NCI-H345 treated with DMSO at 0.1 percent for 48 hours (cell line): ENCODE results near the gene IL4I1.
"Not testable (repeated sequence)": the region's sequence is repeated elsewhere in the genome, so short reads cannot be mapped to it uniquely, and the experiment has no call there.

Experiments used
- DNase-seq: peaks from one replicate; lab custom pipeline; 2025; ENCODE audit not compliant: unreplicated experiment; lab: John Stamatoyannopoulos, UW

Gene IL4I1

GRCh38 chr19:49896863-49897621 lies at the start of gene IL4I1:
TSS of gene IL4I1 (minus strand) at chr19:49896887. CDS start at chr19:49896160, 727 bp downstream.
- no peak for DNase-seq

DNA sequence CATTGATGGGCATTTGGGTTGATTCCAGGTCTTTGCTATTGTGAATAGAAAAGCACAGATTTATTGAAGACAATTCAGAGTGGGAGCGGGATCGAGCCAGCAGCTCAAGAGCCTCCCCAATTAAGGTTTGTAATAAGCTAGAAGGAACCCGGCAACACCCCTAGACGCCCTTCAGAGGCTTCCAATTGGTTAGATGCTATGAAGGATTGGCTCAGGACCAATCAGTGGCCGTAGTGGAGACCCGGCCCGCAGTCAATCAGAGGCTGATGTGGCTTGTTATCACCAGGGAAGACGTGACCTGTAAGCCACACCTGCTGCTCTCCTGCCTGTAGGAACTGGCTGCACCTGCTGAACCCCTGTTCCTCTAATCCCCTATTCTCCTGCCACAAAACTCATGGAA lies 49.7 kb upstream of the IL4I1 start:
- no peak for DNase-seq

DNA sequence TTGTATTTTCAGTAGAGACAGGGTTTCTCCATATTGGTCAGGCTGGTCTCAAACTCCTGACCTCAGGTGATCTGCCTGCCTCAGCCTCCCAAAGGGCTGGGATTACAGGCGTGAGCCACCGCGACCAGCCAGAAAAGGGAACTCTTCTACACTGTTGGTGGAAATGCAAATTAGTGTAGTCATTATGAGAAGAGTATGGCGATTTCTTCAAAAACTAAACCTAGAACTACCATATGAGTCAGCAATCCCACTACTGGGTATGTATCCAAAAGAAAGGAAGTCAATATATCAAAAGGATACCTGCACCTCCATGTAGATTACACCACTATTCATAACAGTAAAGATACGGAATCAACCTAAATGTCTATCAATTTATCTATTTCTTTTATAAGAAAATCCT lies 47.9 kb upstream of the IL4I1 start:
- DNase-seq: not testable (repeated sequence)

- no peak for DNase-seq
Measured at GRCh38 chr19:49940482-49940791, 43.8 kb upstream of the IL4I1 start.

DNA sequence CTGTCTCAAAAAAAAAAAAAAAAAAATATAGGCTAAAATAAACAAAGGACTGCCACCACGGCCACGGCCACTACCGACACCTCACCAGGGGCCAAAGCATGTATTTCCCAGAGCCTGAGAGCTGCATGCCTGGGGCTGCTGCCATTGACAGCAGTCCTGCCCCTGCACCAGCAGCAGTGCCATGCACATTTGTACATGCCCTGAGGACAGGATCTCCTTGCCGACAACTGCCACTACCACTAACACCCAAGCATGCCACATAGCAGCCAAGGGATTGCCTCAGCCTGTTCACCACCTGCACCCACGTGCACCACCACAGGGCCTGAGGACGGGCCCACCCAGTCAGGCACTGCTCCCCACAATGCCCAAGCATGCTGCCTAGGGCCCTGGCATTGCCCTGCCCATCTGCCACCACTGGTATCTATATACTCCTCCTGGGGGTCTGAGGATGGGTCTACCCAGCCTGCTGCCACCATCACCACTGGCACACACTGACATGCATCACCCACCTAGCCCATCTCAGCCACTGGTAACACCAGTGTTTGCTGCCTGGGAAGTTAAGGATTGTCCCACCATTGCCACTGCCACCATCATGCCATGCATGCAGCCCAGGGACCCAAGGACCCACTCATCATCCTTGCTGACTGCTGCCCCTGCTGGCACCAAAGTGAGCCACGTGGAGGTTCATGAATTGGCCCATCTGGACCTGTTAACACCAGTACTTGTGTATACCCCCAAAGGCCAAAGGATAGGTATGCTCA lies 43.2 kb upstream of the IL4I1 start:
- no peak for DNase-seq

- no peak for DNase-seq
Measured at GRCh38 chr19:49938662-49939061, 42.0 kb upstream of the IL4I1 start.

GRCh38 chr19:49937750-49938381 lies 41.2 kb upstream of the IL4I1 start:
- peak; percentile 28 for DNase-seq

DNA sequence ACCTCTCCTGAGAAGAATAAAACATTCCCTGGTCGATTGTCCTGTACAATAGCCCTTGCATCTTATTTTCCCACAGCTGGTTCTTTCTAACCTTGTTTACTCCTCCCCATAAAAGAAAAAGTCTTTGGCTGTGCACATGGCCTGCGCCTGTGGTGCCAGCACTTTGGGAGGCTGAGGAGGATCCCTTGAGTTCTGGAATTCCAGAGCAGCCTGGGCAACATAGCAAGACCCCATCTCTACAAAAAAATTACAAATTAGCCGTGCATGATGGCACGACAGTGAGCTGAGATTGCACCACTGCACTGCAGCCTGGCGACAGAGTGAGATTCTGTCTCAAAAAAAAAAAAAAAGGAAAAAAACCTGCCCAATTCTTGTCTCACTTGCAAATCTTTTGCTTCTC lies 39.9 kb upstream of the IL4I1 start:
- no peak for DNase-seq

DNA sequence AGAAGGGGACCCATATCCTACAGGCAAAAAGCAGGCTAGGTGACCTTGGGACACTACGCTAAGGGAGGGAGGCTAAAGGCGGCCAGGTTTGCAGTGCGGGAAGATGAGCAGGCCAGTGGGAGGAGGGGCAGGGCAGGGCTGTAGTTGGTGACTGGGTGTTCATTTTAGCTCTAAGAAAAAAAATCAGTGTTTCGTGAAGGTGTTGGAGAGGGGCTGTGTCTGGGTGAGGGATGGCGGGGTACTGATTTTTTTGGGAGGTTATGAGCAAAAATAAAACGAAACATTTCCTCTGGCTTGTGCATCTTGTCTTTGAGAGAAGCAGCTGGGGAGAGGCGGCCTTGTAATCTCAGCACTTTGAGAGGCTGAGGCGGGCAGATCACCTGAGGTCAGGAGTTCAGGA lies 37.0 kb upstream of the IL4I1 start:
- DNase-seq: no peak

DNA sequence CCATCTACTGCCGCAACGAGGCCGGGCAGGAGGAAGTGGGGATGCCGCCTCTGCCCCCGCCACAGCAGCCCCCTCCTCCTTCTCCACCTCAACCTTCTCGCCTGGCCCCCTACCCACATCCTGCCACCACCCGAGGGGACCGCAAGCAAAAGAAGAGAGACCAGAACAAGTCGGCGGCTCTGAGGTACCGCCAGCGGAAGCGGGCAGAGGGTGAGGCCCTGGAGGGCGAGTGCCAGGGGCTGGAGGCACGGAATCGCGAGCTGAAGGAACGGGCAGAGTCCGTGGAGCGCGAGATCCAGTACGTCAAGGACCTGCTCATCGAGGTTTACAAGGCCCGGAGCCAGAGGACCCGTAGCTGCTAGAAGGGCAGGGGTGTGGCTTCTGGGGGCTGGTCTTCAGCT lies 36.0 kb upstream of the IL4I1 start:
- DNase-seq: no peak

- no peak for DNase-seq
Measured at GRCh38 chr19:49932041-49932451, 35.4 kb upstream of the IL4I1 start.

GRCh38 chr19:49931293-49932040 lies 34.8 kb upstream of the IL4I1 start:
- no peak for DNase-seq

DNA sequence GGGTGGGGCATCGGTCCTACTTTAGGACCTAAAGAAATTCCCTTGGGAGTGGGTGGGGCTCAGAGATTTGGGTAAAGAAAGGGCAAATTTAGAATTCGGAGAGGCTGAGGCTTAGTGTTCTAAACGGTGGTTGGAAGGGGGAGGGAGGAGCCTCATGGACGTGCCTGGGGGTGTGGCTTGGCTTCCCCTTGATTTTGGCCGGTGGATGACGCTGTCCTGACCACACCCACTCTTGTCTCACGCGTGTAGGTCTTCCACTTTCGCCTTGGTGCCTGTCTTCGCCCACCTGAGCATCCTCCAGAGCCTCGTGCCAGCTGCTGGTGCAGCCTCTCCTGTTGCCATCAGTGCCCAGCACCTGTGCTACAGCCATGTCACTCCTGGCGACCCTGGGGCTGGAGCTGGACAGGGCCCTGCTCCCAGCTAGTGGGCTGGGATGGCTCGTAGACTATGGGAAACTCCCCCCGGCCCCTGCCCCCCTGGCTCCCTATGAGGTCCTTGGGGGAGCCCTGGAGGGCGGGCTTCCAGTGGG lies 33.9 kb upstream of the IL4I1 start:
- DNase-seq: no peak

GRCh38 chr19:49929611-49930482 lies 33.2 kb upstream of the IL4I1 start:
- peak; percentile 78 for DNase-seq

GRCh38 chr19:49929121-49929610 lies 32.5 kb upstream of the IL4I1 start, which contains the start of the genes ATF5 and NUP62:
TSS of gene ATF5 (plus strand) at chr19:49929205. CDS start at chr19:49930851, 1,646 bp downstream.
TSS of gene NUP62 (minus strand) at chr19:49929504. CDS start at chr19:49909807, 19,697 bp downstream.
- DNase-seq: peak; percentile 71

GRCh38 chr19:49927526-49928264 lies 31.0 kb upstream of the IL4I1 start:
- DNase-seq: no peak

GRCh38 chr19:49926515-49926914 lies 29.8 kb upstream of the IL4I1 start:
- no peak for DNase-seq

GRCh38 chr19:49925486-49925885 lies 28.8 kb upstream of the IL4I1 start:
- DNase-seq: no peak

GRCh38 chr19:49924881-49925210 lies 28.2 kb upstream of the IL4I1 start:
- DNase-seq: not testable (repeated sequence)
